Osteocyte (in vitro differentiated cells): ENCODE results near the gene BBOX1. TPM values are rescaled to one million over a fixed set of nuclear protein-coding genes. Genes with fewer than 3 reads are reported as not detected.
"Not testable (repeated sequence)": the region's sequence is repeated elsewhere in the genome, so short reads cannot be mapped to it uniquely, and the experiment has no call there.

Source experiments
- DNase-seq: peaks from one replicate; pipeline ENCODE4 v3.0.0; 2021; ENCODE audit warnings: mixed read lengths; ENCODE audit not compliant: unreplicated experiment; ENCODE audit errors: extremely low spot score
- H3K27ac Mint-ChIP-seq: one replicate; pipeline ENCODE4 v1.8.0; 2021; ENCODE audit warnings: mild to moderate bottlenecking, mixed read lengths; ENCODE audit not compliant: unreplicated experiment
- H3K27me3 Mint-ChIP-seq: one replicate; pipeline ENCODE4 v1.8.0; 2021; ENCODE audit warnings: mixed read lengths; ENCODE audit not compliant: unreplicated experiment
- H3K36me3 Mint-ChIP-seq: one replicate; pipeline ENCODE4 v1.8.0; 2021; ENCODE audit warnings: mixed read lengths; ENCODE audit not compliant: unreplicated experiment
- H3K4me1 Mint-ChIP-seq: one replicate; pipeline ENCODE4 v1.8.0; 2021; ENCODE audit warnings: mixed read lengths; ENCODE audit not compliant: unreplicated experiment
- H3K4me3 Mint-ChIP-seq: one replicate; pipeline ENCODE4 v1.8.0; 2021; ENCODE audit warnings: mild to moderate bottlenecking, moderate library complexity, mixed read lengths; ENCODE audit not compliant: unreplicated experiment
- H3K9me3 Mint-ChIP-seq: one replicate; pipeline ENCODE4 v1.8.0; 2021; ENCODE audit warnings: mixed read lengths; ENCODE audit not compliant: unreplicated experiment
- CTCF ChIP-seq: fragments of 200-600 bp; sonication (generic); IDR thresholded peaks from 2 replicates; pipeline ENCODE4 v1.5.0; 2021; ENCODE audit warnings: antibody characterized with exemption, mild to moderate bottlenecking, moderate library complexity
- total RNA-seq: library from RNA; stranded (reverse); gene quantifications from 2 replicates; pipeline ENCODE4 v1.2.1, GENCODE V29; 2021

The BBOX1 gene
- total RNA-seq, 1 donor from 2014 or later, result 2.6 TPM

GRCh38 chr11:27171376-27171958 is 130.9 kb downstream of the BBOX1 start:
- Mint-ChIP-seq H3K4me3 (no peak overlapping the region), H3K4me1 (peaks cover 3% of the 10 kb centered on the region), H3K36me3 (no peaks in the 10 kb centered on the region), H3K27ac (no peak overlapping the region), H3K9me3 (no peaks in the 10 kb centered on the region), H3K27me3 (peaks cover 17% of the 10 kb centered on the region)
- DNase-seq, result no peak
- TF ChIP-seq CTCF, result no peak

- no peak overlapping the region for H3K4me3 Mint-ChIP-seq
- H3K27ac Mint-ChIP-seq, result no peak overlapping the region
- TF ChIP-seq CTCF, result no peak
- no peak for DNase-seq
- peaks cover 3% of the 10 kb centered on the region for H3K4me1 Mint-ChIP-seq
- no peaks in the 10 kb centered on the region for H3K9me3 Mint-ChIP-seq
- H3K36me3 Mint-ChIP-seq, result no peaks in the 10 kb centered on the region
- peaks cover 15% of the 10 kb centered on the region for H3K27me3 Mint-ChIP-seq
These were observed 132.9 kb downstream of the BBOX1 start for GRCh38 chr11:27173545-27173944.

- no peak for DNase-seq
- TF ChIP-seq CTCF, result no peak
- no peaks in the 10 kb centered on the region for H3K9me3 Mint-ChIP-seq
- no peaks in the 10 kb centered on the region for H3K36me3 Mint-ChIP-seq
- peaks cover 15% of the 10 kb centered on the region for H3K27me3 Mint-ChIP-seq
- peaks cover 3% of the 10 kb centered on the region for H3K4me1 Mint-ChIP-seq
- H3K27ac Mint-ChIP-seq, result no peak overlapping the region
- no peak overlapping the region for H3K4me3 Mint-ChIP-seq
These were observed 133.4 kb downstream of the BBOX1 start for GRCh38 chr11:27174021-27174420.

- Mint-ChIP-seq H3K36me3 (no peaks in the 10 kb centered on the region), H3K4me1 (peaks cover 3% of the 10 kb centered on the region), H3K9me3 (no peaks in the 10 kb centered on the region), H3K27me3 (peaks cover 15% of the 10 kb centered on the region), H3K27ac (no peak overlapping the region), H3K4me3 (no peak overlapping the region)
- no peak for TF ChIP-seq CTCF
- DNase-seq, result no peak
These were observed 134.1 kb downstream of the BBOX1 start for GRCh38 chr11:27174672-27175210.

- not testable (repeated sequence) for DNase-seq, H3K9me3 Mint-ChIP-seq, H3K36me3 Mint-ChIP-seq, H3K4me1 Mint-ChIP-seq, H3K27ac Mint-ChIP-seq, H3K4me3 Mint-ChIP-seq
- H3K27me3 Mint-ChIP-seq, result peaks cover 15% of the 10 kb centered on the region
These were observed 134.9 kb downstream of the BBOX1 start for GRCh38 chr11:27175562-27175961.

Other genes starting within 250 kb of the BBOX1 start
- gene FIBIN, start 46.7 kb upstream of the BBOX1 start, total RNA-seq, result 45.4 and 47.9 TPM in 2 replicates